MG63 (cell line): Measurements from ENCODE around the gene KRT81. TPM values are rescaled to one million over a fixed set of nuclear protein-coding genes. Genes with fewer than 3 reads are reported as not detected.
A peak's percentile ranks its signal among the peaks of the same experiment; 100 is the strongest.
"Not testable (repeated sequence)": the region's sequence is repeated elsewhere in the genome, so short reads cannot be mapped to it uniquely, and the experiment has no call there.

Experiments used
- DNase-seq: peaks from one replicate; pipeline ENCODE4 v3.0.0-alpha.2; 2020
- H3K27me3 ChIP-seq: fragments of 250-450 bp; sonication (Bioruptor Pico); 2 replicates; pipeline ENCODE4 v1.5.1; 2020; ENCODE audit warnings: mild to moderate bottlenecking, moderate library complexity
- H3K36me3 ChIP-seq: fragments of 250-450 bp; sonication (Bioruptor Pico); 2 replicates; pipeline ENCODE4 v1.5.1; 2020; ENCODE audit warnings: mild to moderate bottlenecking, moderate library complexity
- H3K4me3 ChIP-seq: fragments of 250-450 bp; sonication (Bioruptor Pico); 2 replicates; pipeline ENCODE4 v1.5.1; 2020; ENCODE audit warnings: mild to moderate bottlenecking, moderate library complexity
- H3K9me3 ChIP-seq: fragments of 250-450 bp; sonication (Bioruptor Pico); 2 replicates; pipeline ENCODE4 v1.5.1; 2020; ENCODE audit warnings: mild to moderate bottlenecking, moderate library complexity
- total RNA-seq: library from RNA; depleted of rRNA; stranded (reverse); fragments of >200 nt; shearing (Covaris generic); gene quantifications from 2 replicates; pipeline ENCODE4 v1.2.3, GENCODE V29; 2014; ENCODE audit warnings: low replicate concordance

The KRT81 gene
- total RNA-seq, 1 experiment from 2014 or later: 3.8 TPM

GRCh38 chr12:52253391-52254179, 37.7 kb downstream of the KRT81 start:
- DNase-seq: no peak
- H3K4me3 ChIP-seq: no peak overlapping the region
- no peaks in the 10 kb centered on the region for H3K27me3 ChIP-seq
- no peaks in the 10 kb centered on the region for H3K9me3 ChIP-seq
- H3K36me3 ChIP-seq: peaks cover 26% of the 10 kb centered on the region

- no peaks in the 10 kb centered on the region for H3K9me3 ChIP-seq
- no peaks in the 10 kb centered on the region for H3K27me3 ChIP-seq
- no peak overlapping the region for H3K4me3 ChIP-seq
- H3K36me3 ChIP-seq: peaks cover 30% of the 10 kb centered on the region
- no peak for DNase-seq
Observed at GRCh38 chr12:52252728-52253343, 38.5 kb downstream of the KRT81 start.

GRCh38 chr12:52252175-52252615, 39.1 kb downstream of the KRT81 start:
- DNase-seq, H3K4me3 ChIP-seq, H3K9me3 ChIP-seq, H3K27me3 ChIP-seq: not testable (repeated sequence)
- H3K36me3 ChIP-seq: peaks cover 34% of the 10 kb centered on the region

GRCh38 chr12:52251367-52252051, 39.8 kb downstream of the KRT81 start:
- no peak for DNase-seq
- Histone ChIP-seq H3K9me3 (no peaks in the 10 kb centered on the region), H3K4me3 (no peak overlapping the region), H3K27me3 (no peaks in the 10 kb centered on the region), H3K36me3 (peaks cover 39% of the 10 kb centered on the region)

GRCh38 chr12:52250048-52250990, 41.0 kb downstream of the KRT81 start:
- H3K27me3 ChIP-seq: no peaks in the 10 kb centered on the region
- H3K36me3 ChIP-seq: peaks cover 48% of the 10 kb centered on the region
- no peak for DNase-seq

GRCh38 chr12:52249511-52250047, 41.8 kb downstream of the KRT81 start:
- no peaks in the 10 kb centered on the region for H3K9me3 ChIP-seq
- no peak for DNase-seq
- H3K4me3 ChIP-seq: peak overlapping the region; percentile 23
- peaks cover 46% of the 10 kb centered on the region for H3K36me3 ChIP-seq
- no peaks in the 10 kb centered on the region for H3K27me3 ChIP-seq

More at GRCh38 chr12:52250048-52250990, 41.0 kb downstream of the KRT81 start:
- Histone ChIP-seq H3K9me3 (no peaks in the 10 kb centered on the region), H3K4me3 (no peak overlapping the region)

- Histone ChIP-seq H3K4me3 (peak overlapping the region; percentile 23), H3K36me3 (peaks cover 46% of the 10 kb centered on the region), H3K9me3 (no peaks in the 10 kb centered on the region), H3K27me3 (no peaks in the 10 kb centered on the region)
- DNase-seq: peak; percentile 95
Observed at GRCh38 chr12:52248541-52249461, 42.5 kb downstream of the KRT81 start.

- Histone ChIP-seq H3K27me3 (no peaks in the 10 kb centered on the region), H3K36me3 (peaks cover 46% of the 10 kb centered on the region), H3K9me3 (no peaks in the 10 kb centered on the region), H3K4me3 (no peak overlapping the region)
- DNase-seq: no peak
Observed at GRCh38 chr12:52247622-52248540, 43.5 kb downstream of the KRT81 start.

GRCh38 chr12:52246720-52247621, 44.4 kb downstream of the KRT81 start:
- H3K27me3 ChIP-seq: no peaks in the 10 kb centered on the region
- no peak for DNase-seq
- no peaks in the 10 kb centered on the region for H3K9me3 ChIP-seq
- H3K4me3 ChIP-seq: no peak overlapping the region; the same call in 1 of the 2 replicates
- peaks cover 39% of the 10 kb centered on the region for H3K36me3 ChIP-seq

- H3K9me3 ChIP-seq: no peaks in the 10 kb centered on the region
- H3K4me3 ChIP-seq: peak overlapping the region; percentile 43
- H3K36me3 ChIP-seq: peaks cover 30% of the 10 kb centered on the region
- H3K27me3 ChIP-seq: no peaks in the 10 kb centered on the region
- DNase-seq: no peak
Observed at GRCh38 chr12:52245962-52246569, 45.3 kb downstream of the KRT81 start.

GRCh38 chr12:52245259-52245961, 45.9 kb downstream of the KRT81 start:
- no peaks in the 10 kb centered on the region for H3K9me3 ChIP-seq
- no peaks in the 10 kb centered on the region for H3K27me3 ChIP-seq
- peak overlapping the region; percentile 43 for H3K4me3 ChIP-seq
- peak; percentile 83 for DNase-seq
- peaks cover 30% of the 10 kb centered on the region for H3K36me3 ChIP-seq

GRCh38 chr12:52244615-52244994, 46.7 kb downstream of the KRT81 start:
- Histone ChIP-seq H3K4me3 (peak overlapping the region; percentile 36), H3K9me3 (no peaks in the 10 kb centered on the region), H3K36me3 (peaks cover 27% of the 10 kb centered on the region), H3K27me3 (no peaks in the 10 kb centered on the region)
- peak; percentile 44 for DNase-seq
